Left ventricle myocardium inferior (tissue), 1 donor: ENCODE results near the gene CDH4. TPM values are rescaled to one million over a fixed set of nuclear protein-coding genes. Genes with fewer than 3 reads are reported as not detected.

Experiments used
- DNase-seq: peaks from one replicate; pipeline ENCODE4 v3.0.0-alpha.2; 2020
- H3K27ac ChIP-seq: fragments of 200-600 bp; replicated peaks from 2 replicates; pipeline ENCODE4 v1.8.0; 2021
- H3K27me3 ChIP-seq: fragments of 200-600 bp; 2 replicates; pipeline ENCODE4 v1.8.0; 2021; ENCODE audit warnings: low read depth
- H3K36me3 ChIP-seq: fragments of 200-600 bp; 2 replicates; pipeline ENCODE4 v1.8.0; 2021
- H3K4me1 ChIP-seq: fragments of 200-600 bp; 2 replicates; pipeline ENCODE4 v1.8.0; 2021
- H3K4me3 ChIP-seq: fragments of 200-600 bp; 2 replicates; pipeline ENCODE4 v1.8.0; 2021; ENCODE audit warnings: mild to moderate bottlenecking, moderate library complexity
- H3K9me3 ChIP-seq: fragments of 200-600 bp; replicated peaks from 2 replicates; pipeline ENCODE4 v1.8.0; 2021
- intact Hi-C: fragments of 100-400 bp; cut with micrococcal nuclease; formaldehyde crosslinking; loops from one replicate; pipeline ENCODE4 v1.11.0; 2022
- total RNA-seq: library from RNA; stranded (reverse); fragmentation: NEBNext Ultra II Directional; extraction: Animal tissue kit (Norgen Biotek cat#: 25700); gene quantifications from one replicate; pipeline ENCODE4 v1.2.1, GENCODE V29; 2021
- TF ChIP-seq, protein P1 (sequence below): fragments of 200-600 bp; IDR thresholded peaks from 2 replicates; pipeline ENCODE4 v1.8.0; 2021; ENCODE audit warnings: antibody characterized with exemption, mild to moderate bottlenecking, borderline replicate concordance
- donor health status: DM: no; HTN: yes; CAD: no; lungs with severe emphysema.

CDH4 gene
- total RNA-seq, 1 donor from 2014 or later, result 0.05 TPM

GRCh38 chr20:61396262-61396848, 144.3 kb downstream of the CDH4 start:
- TF ChIP-seq, protein P1, sequence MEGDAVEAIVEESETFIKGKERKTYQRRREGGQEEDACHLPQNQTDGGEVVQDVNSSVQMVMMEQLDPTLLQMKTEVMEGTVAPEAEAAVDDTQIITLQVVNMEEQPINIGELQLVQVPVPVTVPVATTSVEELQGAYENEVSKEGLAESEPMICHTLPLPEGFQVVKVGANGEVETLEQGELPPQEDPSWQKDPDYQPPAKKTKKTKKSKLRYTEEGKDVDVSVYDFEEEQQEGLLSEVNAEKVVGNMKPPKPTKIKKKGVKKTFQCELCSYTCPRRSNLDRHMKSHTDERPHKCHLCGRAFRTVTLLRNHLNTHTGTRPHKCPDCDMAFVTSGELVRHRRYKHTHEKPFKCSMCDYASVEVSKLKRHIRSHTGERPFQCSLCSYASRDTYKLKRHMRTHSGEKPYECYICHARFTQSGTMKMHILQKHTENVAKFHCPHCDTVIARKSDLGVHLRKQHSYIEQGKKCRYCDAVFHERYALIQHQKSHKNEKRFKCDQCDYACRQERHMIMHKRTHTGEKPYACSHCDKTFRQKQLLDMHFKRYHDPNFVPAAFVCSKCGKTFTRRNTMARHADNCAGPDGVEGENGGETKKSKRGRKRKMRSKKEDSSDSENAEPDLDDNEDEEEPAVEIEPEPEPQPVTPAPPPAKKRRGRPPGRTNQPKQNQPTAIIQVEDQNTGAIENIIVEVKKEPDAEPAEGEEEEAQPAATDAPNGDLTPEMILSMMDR, result no peak
- intact Hi-C loops, result no loop called here
- H3K27ac ChIP-seq, result no peak overlapping the region
- no peak for DNase-seq
- peaks cover 12% of the 10 kb centered on the region for H3K9me3 ChIP-seq
- H3K4me3 ChIP-seq, result no peak overlapping the region
- no peaks in the 10 kb centered on the region for H3K36me3 ChIP-seq
- no peaks in the 10 kb centered on the region for H3K4me1 ChIP-seq
- peaks cover 23% of the 10 kb centered on the region for H3K27me3 ChIP-seq

- DNase-seq, result no peak
- Histone ChIP-seq H3K4me3 (no peak overlapping the region), H3K9me3 (peaks cover 12% of the 10 kb centered on the region), H3K4me1 (no peaks in the 10 kb centered on the region), H3K27ac (no peak overlapping the region), H3K27me3 (peaks cover 15% of the 10 kb centered on the region), H3K36me3 (no peaks in the 10 kb centered on the region)
- intact Hi-C loops, result no loop called here
- TF ChIP-seq, protein P1, result no peak
Measured at GRCh38 chr20:61397146-61397545, 145.1 kb downstream of the CDH4 start.

- DNase-seq, result no peak
- peaks cover 10% of the 10 kb centered on the region for H3K27me3 ChIP-seq
- H3K4me3 ChIP-seq, result no peak overlapping the region
- no peaks in the 10 kb centered on the region for H3K4me1 ChIP-seq
- intact Hi-C loops, result no loop called here
- TF ChIP-seq, protein P1, result no peak
- no peak overlapping the region for H3K27ac ChIP-seq
- no peaks in the 10 kb centered on the region for H3K36me3 ChIP-seq
- H3K9me3 ChIP-seq, result peaks cover 12% of the 10 kb centered on the region
Measured at GRCh38 chr20:61397790-61398189, 145.7 kb downstream of the CDH4 start.

GRCh38 chr20:61399433-61399832, 147.4 kb downstream of the CDH4 start:
- intact Hi-C loops, result no loop called here
- TF ChIP-seq, protein P1, result no peak
- no peak for DNase-seq

GRCh38 chr20:61400499-61400898, 148.4 kb downstream of the CDH4 start:
- Histone ChIP-seq H3K9me3 (peaks cover 12% of the 10 kb centered on the region), H3K27ac (no peak overlapping the region), H3K36me3 (no peaks in the 10 kb centered on the region), H3K27me3 (peaks cover 27% of the 10 kb centered on the region), H3K4me3 (no peak overlapping the region), H3K4me1 (no peaks in the 10 kb centered on the region)
- TF ChIP-seq, protein P1, result no peak
- DNase-seq, result no peak
- intact Hi-C loops, result no loop called here

More at GRCh38 chr20:61399433-61399832, 147.4 kb downstream of the CDH4 start:
- H3K4me3 ChIP-seq, result no peak overlapping the region
- H3K27ac ChIP-seq, result no peak overlapping the region
- peaks cover 12% of the 10 kb centered on the region for H3K9me3 ChIP-seq
- H3K4me1 ChIP-seq, result no peaks in the 10 kb centered on the region
- H3K27me3 ChIP-seq, result peaks cover 17% of the 10 kb centered on the region
- no peaks in the 10 kb centered on the region for H3K36me3 ChIP-seq
